HG02642 (cell line): ENCODE measurements around the gene FOXN4.

Source experiments
- ATAC-seq: cut with Tn5 transposase; IDR thresholded peaks from one replicate; pipeline ENCODE4 v1.9.1; 2021; ENCODE audit warnings: mild to moderate bottlenecking; ENCODE audit not compliant: unreplicated experiment, poor library complexity

The FOXN4 gene

DNA sequence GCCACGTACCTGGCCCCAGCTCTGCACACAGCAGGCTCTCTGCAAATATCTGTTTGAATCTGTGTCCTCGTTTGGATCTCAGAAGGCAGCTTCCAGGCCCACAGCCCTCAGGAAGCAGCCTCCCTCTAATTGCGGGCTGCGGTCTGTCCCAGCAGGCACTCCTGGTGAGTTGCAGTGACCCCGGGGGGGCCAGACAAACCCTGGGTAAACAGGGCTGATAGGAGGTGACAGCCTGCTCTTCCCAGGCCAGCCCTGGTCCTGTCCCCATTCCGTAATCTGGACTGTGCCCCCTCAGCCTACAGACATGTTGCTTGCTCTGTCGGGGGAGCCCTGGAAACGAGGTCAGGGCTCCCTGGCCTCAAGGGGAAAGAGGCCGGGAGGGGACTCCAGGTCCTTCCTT lies 2.0 kb downstream of the FOXN4 start:
- ATAC-seq: no peak

- ATAC-seq: no peak
Observed at GRCh38 chr12:109305547-109305946, 3.5 kb downstream of the FOXN4 start.

DNA sequence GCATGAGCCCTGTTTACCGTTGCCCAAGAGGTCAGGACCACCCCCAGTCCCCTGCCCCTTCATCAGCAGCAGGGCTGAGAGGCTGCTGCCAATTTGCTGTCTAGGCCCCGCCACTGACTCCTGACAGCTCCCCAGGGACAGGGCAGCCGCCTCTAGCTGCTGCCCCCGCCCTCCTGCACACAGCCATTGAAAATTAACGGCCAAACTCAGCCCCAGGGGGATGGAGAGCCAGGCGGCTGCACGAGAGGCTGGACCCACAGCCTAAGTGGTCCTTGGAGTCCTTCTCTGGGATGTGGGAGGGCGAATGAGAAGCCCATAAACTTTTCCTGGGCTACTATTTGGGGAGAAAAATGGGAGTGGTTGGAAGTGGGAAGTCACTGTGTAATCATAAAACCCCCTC lies 4.6 kb downstream of the FOXN4 start:
- ATAC-seq: no peak

GRCh38 chr12:109302770-109303169 lies 6.3 kb downstream of the FOXN4 start:
- ATAC-seq: no peak

DNA sequence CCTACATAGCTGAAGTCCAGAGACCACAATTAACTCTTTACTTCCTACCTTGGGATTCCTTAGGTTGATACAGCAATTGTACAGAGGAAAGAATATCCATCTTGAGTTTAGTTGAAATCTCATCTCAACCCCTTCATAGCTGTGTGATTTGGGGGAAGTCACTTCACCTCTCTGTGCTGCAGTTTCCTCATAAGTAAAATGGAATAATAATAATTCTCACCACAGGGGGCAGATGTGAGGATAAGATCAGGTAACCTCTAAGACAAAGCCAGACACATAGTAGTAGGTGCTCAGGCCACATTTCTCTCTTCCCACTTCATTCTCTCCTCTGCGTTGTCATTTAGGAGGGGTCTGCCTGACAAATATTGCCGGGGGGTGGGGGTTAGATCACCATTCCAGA lies 6.7 kb downstream of the FOXN4 start:
- no peak for ATAC-seq

DNA sequence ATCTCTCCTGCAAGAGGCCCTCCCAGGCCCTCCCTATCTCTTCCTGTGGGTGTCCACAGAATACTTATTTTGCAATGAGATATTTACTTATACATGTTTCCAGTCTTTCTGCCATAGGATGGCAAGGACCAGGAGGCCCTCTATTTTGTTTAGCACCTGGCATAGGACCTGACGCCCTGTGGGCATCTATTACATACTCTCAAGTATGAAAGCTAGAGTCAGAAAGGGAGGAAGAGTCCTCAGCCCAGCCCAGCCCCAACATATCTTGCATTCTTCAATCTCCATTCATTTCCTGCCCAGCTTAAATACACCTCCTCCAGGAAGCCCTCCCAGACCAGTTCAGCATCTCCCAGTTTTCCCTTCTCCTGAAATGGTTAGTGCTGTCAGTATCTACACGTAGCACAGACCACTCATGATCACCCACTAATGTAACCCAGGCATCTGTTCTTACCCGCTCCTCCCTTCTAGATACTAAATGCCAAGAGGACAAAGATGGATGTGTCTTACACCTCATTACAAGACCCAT lies 7.4 kb downstream of the FOXN4 start:
- no peak for ATAC-seq

DNA sequence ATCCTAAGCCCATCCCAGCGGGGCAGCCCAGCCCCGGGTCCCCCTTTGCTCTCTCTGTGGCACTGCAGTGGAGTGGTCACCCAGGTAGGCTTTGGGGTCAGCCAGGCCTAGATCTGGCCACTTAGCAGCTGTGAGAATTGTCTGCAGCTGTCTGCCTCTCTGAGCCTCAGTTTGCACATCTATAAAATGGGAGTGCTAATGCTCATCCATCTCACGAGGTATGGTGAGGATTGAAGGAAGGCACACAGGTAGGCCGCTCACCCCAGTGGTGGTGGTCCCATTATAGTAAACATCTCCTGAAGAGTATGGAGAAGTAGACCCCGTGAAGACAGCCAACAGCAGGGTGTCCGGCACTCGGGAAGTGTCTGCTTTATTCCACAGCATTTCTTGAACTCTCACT lies 9.2 kb downstream of the FOXN4 start:
- no peak for ATAC-seq

- ATAC-seq: no peak
Observed at GRCh38 chr12:109296431-109296830, 12.7 kb downstream of the FOXN4 start.

- ATAC-seq: no peak
Observed at GRCh38 chr12:109295764-109296425, 13.2 kb downstream of the FOXN4 start.

DNA sequence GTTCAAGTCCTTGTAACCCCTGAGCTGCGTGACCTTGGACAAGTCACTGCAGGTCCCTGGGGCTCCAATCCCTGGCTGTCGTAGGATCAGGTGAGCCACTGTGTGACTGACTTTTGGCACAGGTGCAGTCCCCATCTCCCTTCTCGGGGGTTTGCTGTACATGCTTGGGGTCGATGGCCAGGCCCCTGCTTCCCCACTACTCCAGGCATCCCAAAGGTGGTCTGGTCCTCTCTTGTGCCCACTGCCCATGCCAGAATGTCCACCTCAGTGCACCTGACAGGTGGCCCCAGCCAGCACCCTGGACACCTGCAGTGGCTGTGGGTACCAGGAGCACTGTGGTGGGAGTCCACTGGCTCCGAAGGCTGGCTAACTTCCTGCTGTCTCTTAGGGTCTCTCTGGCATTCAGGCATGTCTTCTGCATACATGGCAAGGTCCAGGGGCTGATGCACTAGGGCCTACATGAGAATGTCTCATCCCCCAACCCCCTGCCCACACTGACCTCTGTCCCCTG lies 14.7 kb downstream of the FOXN4 start:
- ATAC-seq: no peak

DNA sequence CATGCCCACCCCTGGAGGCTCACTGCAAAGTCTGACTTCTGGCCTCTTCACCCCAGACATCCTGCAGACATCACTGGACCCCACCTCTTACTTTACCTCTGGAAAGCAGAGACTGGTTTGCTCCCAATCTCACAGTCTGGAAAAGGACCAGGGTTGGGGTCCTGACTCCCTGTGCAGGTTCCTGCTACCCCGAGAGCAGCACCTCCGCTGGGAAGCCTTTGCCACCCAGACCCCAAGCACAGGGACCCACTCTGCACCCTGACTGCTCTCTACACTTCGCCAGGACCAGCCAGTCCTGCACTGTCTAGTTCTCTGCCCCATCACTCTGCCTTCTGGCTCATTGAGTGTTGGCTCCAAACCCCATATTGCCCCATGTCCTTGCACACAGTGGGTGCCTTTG lies 16.0 kb downstream of the FOXN4 start:
- ATAC-seq: no peak

DNA sequence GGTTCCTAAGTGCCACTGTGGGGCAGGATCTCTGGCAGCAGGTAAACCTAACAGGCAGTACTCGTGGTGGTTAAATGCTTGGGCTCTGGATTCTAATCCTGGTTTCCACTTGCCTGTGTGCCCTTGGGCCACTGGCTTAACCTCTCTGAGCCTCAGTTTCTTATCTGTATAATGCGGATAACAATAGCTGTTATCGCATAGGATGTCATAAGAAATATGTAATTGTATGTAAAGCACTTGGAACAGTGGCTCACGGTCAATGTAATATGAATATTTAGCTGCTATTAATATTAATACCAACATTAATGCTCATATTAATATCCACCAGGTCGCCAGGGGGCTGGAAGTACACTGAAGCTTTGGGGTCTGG lies 16.8 kb downstream of the FOXN4 start:
- no peak for ATAC-seq

DNA sequence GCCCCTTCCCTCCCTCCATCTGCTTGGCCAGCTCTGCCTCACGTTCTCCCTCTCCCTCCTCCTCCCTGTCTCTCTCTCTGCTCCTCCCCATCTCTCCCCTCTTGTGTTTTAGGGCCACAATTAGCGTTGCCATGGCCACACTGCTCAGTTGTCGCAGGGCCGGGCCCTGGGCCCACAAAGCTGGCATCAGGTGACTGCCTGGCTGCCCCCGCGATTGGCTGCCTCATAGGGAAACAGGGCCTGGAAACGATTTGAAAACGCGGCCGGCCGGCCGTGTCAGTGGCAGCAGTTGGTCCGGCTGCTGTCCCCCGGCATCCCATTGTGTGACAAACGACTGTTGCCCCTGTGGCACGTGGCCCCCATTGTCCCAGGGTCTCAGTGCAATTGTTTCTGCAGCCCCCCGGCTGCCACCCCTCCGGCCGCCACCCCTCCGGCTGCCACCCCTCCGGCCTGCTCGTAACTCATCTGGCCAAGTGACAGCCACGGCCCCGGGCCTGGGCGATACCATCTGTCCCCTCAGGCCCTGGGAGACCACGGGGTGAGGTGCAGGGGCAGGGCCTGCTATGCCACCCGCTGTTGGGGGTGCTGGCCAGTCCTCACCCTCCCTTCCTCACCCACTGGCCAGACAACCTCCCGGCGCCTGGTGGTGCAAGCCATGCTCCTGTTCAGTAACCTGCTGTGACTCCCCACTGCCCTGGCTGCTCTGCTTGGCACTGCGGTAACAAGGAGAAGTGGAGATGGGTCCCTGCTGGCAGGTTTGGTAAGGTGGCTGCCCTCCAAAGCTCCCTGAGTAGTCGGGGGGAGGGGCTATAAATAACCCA lies 17.4 kb downstream of the FOXN4 start:
- no peak for ATAC-seq

DNA sequence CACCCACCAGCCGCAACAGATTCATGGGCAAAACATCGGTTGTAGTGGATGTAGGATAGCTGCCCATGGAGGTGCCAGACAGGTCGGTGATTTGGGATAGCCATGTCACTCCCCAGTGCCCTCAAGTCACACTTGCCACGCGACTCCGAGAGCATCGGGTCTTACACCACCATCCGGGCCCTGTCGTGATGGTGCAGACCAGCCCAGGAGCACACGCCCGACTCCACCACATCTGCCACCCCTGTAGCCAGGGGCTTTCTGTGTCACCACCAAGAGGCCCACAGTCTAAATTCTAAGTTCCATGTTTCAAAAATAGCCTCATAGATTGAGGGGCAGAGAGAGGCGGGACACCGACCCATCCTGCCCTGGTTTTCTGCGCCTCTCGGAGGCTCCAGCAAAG lies 18.0 kb downstream of the FOXN4 start:
- no peak for ATAC-seq

GRCh38 chr12:109290061-109290460 lies 19.0 kb downstream of the FOXN4 start:
- ATAC-seq: no peak

DNA sequence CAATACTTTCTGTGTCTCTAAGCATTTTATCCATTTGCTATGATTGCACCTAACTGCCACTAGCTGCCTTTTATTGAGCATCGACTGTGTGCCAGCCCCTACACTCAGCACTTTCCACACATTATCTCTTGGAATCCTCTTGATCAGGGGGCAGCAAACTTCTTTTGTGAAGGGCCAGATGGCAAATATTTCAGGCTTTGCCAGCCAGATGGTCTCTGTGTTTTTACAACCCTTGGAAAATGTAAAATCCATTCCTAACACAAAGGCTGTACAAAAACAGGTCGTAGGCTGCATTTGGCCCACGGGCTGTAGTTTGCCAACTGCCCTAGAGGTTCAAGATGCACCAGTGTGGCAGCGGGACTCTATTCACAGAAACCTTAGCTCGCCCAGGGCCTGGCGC lies 19.5 kb downstream of the FOXN4 start:
- ATAC-seq: no peak

GRCh38 chr12:109289004-109289403 lies 20.1 kb downstream of the FOXN4 start:
- no peak for ATAC-seq

GRCh38 chr12:109288571-109288970 lies 20.5 kb downstream of the FOXN4 start:
- no peak for ATAC-seq

DNA sequence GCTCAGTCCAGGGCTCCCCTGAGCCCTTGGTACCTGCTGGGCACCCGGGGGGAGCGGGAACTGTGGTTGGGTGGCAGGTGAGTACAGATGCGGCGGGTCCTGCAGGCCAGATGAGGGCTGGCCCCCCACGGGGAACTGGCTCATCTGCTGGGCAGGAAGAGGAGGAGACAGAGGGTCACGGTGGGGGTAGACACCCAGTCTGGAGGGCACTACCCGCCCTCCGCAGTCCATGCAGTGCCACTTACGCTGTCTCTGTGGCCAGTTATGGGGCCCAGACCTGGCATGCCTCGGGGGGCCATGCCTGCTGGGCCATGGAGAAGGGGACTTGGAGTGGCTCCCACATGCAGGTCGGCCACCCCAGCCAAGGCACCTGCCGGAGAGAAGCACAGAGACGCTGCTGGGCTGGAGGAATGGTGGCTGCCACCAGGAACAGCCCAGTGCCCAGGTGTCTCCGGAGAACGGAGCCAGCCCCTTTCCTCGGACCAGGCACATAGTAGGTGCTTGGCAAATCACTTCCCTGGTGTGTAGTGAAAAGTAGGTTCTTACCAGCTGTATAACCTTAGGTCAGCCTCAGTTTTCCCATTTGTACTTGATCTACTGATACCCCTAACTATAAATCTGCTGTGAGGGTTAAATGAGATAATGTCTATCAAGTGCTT lies 21.1 kb downstream of the FOXN4 start:
- no peak for ATAC-seq

DNA sequence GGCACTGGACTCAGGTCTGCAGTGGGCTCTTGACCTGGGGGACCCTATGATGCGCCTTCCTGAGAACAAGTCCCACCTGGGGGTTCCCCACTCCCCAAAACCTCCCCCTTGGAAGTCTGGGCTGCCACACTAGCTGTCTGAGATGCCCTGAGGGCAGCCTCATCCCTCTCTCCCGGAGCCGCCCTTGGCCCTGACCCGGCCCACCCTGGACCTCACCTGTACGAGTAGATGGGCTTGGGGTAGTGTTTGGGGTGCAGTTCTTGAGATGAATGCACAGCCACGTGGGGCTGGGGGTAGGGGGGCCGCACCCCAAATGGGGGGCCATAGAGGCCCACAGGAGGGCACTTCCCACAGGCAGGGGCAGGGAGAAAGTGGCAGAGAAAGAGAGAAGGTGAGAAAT lies 21.9 kb downstream of the FOXN4 start:
- no peak for ATAC-seq

DNA sequence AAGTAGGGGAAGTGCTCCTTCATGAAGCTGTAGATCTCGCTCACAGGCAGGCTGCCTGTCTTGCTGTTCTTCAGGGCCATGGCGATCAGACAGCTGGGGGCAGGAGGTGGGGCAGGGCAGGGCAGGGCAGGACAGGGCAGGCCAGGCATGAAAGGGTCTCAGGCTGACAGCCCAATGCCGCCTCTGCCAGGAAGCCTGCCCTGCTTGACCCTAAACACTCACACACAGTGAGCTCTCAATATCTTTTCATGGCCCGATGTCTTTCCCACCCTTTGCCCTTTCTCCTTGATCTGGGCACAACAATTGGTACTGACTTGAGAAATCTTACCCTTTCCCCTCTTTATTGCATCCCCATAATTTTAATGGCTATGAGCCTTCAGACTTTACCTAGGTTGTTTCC lies 22.4 kb downstream of the FOXN4 start:
- no peak for ATAC-seq
